GM12873 (cell line): Measurements from ENCODE around the gene GRIK5.

ENCODE experiments used
- CTCF ChIP-seq: IDR thresholded peaks from 2 replicates; pipeline ENCODE4 v1.5.1; 2012; ENCODE audit warnings: low read depth, mild to moderate bottlenecking, moderate library complexity, low read length, control low read depth; ENCODE audit not compliant: insufficient read depth; ENCODE audit errors: missing control alignments

Gene GRIK5

GRCh38 chr19:42028304-42029216, 41.4 kb downstream of the GRIK5 start:
- TF ChIP-seq CTCF: peak; percentile 89

GRCh38 chr19:42024622-42025111, 45.3 kb downstream of the GRIK5 start:
- TF ChIP-seq CTCF: no peak

- no peak for TF ChIP-seq CTCF
Observed at GRCh38 chr19:42023943-42024260, 46.1 kb downstream of the GRIK5 start.

GRCh38 chr19:42023121-42023942, 46.7 kb downstream of the GRIK5 start:
- TF ChIP-seq CTCF: peak; percentile 67

GRCh38 chr19:42022616-42023015, 47.4 kb downstream of the GRIK5 start:
- no peak for TF ChIP-seq CTCF

GRCh38 chr19:42021185-42021584, 48.8 kb downstream of the GRIK5 start:
- TF ChIP-seq CTCF: no peak
